Measurements from ENCODE around the gene POFUT2.

GRCh38 chr21:45324489-45325205, 37.0 kb upstream of the POFUT2 start:
- TF ChIP-seq RARB (CRISPR knock-in tag; IDR thresholded peaks at IDR 0.05) = no peak
- no peak for TF ChIP-seq ZFP3 (CRISPR knock-in tag; IDR thresholded peaks at IDR 0.05)
